NCI-H774 (cell line): ENCODE measurements around the gene TYW1B.
A peak's percentile ranks its signal among the peaks of the same experiment; 100 is the strongest.
"Not testable (repeated sequence)": the region's sequence is repeated elsewhere in the genome, so short reads cannot be mapped to it uniquely, and the experiment has no call there.

Experiments used
- DNase-seq: peaks from one replicate; lab custom pipeline; 2025; lab: John Stamatoyannopoulos, UW

TYW1B gene

GRCh38 chr7:72827839-72828591 lies at the start of gene TYW1B:
Gene TYW1B, minus strand, starts transcription at chr7:72828200. Its CDS starts 125 bp downstream, at chr7:72828075.
- DNase-seq: peak; percentile 97

- DNase-seq: not testable (repeated sequence)
Measured at GRCh38 chr7:72867591-72867990, 39.6 kb upstream of the TYW1B start.

GRCh38 chr7:72858846-72859400 lies 30.9 kb upstream of the TYW1B start:
- not testable (repeated sequence) for DNase-seq

GRCh38 chr7:72857925-72858324 lies 29.9 kb upstream of the TYW1B start:
- not testable (repeated sequence) for DNase-seq

- not testable (repeated sequence) for DNase-seq
Measured at GRCh38 chr7:72855261-72855660, 27.3 kb upstream of the TYW1B start.

- not testable (repeated sequence) for DNase-seq
Measured at GRCh38 chr7:72852937-72853336, 24.9 kb upstream of the TYW1B start.

- not testable (repeated sequence) for DNase-seq
Measured at GRCh38 chr7:72850746-72851145, 22.7 kb upstream of the TYW1B start.

- DNase-seq: not testable (repeated sequence)
Measured at GRCh38 chr7:72844146-72844545, 16.1 kb upstream of the TYW1B start.

GRCh38 chr7:72843166-72843565 lies 15.2 kb upstream of the TYW1B start:
- not testable (repeated sequence) for DNase-seq

- not testable (repeated sequence) for DNase-seq
Measured at GRCh38 chr7:72840966-72841511, 13.0 kb upstream of the TYW1B start.

GRCh38 chr7:72838315-72838714 lies 10.3 kb upstream of the TYW1B start:
- not testable (repeated sequence) for DNase-seq

GRCh38 chr7:72837291-72837690 lies 9.3 kb upstream of the TYW1B start:
- DNase-seq: not testable (repeated sequence)

GRCh38 chr7:72830567-72830966 lies 2.6 kb upstream of the TYW1B start:
- DNase-seq: not testable (repeated sequence)

GRCh38 chr7:72829687-72830354 lies 1.8 kb upstream of the TYW1B start:
- not testable (repeated sequence) for DNase-seq

- peak; percentile 97 for DNase-seq
Measured at GRCh38 chr7:72829291-72829686, 1.3 kb upstream of the TYW1B start.

- DNase-seq: not testable (repeated sequence)
Measured at GRCh38 chr7:72823765-72824732, 4.0 kb downstream of the TYW1B start.

- not testable (repeated sequence) for DNase-seq
Measured at GRCh38 chr7:72822497-72822896, 5.5 kb downstream of the TYW1B start.

GRCh38 chr7:72818663-72819361 lies 9.2 kb downstream of the TYW1B start:
- not testable (repeated sequence) for DNase-seq

GRCh38 chr7:72817661-72818060 lies 10.3 kb downstream of the TYW1B start:
- not testable (repeated sequence) for DNase-seq

- not testable (repeated sequence) for DNase-seq
Measured at GRCh38 chr7:72816370-72817157, 11.4 kb downstream of the TYW1B start.
